ENCODE measurements around the gene PROM2.

Gene PROM2

DNA sequence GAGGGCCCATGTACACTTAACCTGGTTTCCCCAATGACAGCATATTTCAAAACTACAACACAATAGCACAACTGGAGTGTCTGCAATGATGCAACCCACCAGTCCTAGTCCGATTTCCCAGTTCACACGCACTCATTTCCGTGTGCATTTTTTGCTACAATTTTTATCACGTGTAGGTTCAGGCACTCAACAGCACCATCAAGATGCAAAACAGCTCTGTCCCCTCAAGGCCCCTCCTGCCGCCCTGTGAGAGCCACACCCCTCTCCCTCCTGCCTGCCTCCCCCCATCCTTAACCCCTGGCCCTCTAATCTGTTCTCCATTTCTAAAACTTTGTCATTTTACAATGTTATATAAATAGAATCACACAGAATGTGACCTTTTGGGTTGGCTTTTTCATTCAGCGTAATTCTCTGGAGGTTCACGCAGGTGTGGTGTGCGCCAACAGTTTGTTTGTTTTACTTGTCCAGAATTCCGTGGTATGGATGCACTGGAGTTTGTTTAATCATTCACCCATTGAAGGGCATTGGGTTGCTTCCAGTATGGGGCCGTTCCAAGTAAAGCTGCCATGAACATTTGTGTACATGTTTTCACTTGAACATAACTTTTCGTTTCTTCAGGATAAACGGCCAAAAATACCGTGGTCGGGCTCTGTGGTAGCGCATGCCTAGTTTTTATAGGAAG, 31.3 kb downstream of the PROM2 start:
- TF ChIP-seq CTCF (IDR thresholded peaks at IDR 0.05; ENCODE audit: low read depth, low read length) = no peak
- peak in 1 of 2 donors; percentile 18 for DNase-seq (ENCODE audit: low read depth in 2 of 2)
- H3K4me3 ChIP-seq (replicated peaks in 1 of 2; ENCODE audit: low read depth in 2 of 2, low read length in 2 of 2) = no peak overlapping the region

GRCh38 chr2:95306336-95306895, 32.2 kb downstream of the PROM2 start:
- TF ChIP-seq CTCF (IDR thresholded peaks at IDR 0.05; ENCODE audit: low read depth, low read length) = no peak
- no peak for DNase-seq (ENCODE audit: low read depth in 2 of 2)
- H3K4me3 ChIP-seq (replicated peaks in 1 of 2; ENCODE audit: low read depth in 2 of 2, low read length in 2 of 2) = no peak overlapping the region

GRCh38 chr2:95307036-95307435, 32.8 kb downstream of the PROM2 start:
- no peak overlapping the region for H3K4me3 ChIP-seq (replicated peaks in 1 of 2; ENCODE audit: low read depth in 2 of 2, low read length in 2 of 2)
- DNase-seq (ENCODE audit: low read depth in 2 of 2) = no peak
- TF ChIP-seq CTCF (IDR thresholded peaks at IDR 0.05; ENCODE audit: low read depth, low read length) = no peak

DNA sequence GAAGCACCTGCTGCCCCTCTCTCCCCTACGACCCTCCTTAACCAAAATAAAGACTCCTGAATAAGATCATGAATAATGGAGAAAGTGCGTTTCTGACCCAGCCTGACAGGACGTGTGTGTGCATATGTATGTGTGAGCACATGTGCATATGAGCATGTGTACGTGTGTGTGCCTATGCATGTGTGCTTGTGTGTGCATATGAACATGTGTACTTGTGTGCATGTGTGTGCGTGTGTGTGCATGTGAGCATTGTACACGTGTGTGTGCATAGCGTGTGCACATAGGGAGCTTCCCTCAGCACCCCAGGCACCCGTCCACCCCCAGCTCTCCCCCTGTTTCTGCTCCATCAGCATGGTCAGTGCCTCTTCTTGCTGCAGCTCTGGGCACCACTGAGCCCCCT, 33.6 kb downstream of the PROM2 start:
- no peak for DNase-seq (ENCODE audit: low read depth in 2 of 2)
- no peak for TF ChIP-seq CTCF (IDR thresholded peaks at IDR 0.05; ENCODE audit: low read depth, low read length)

GRCh38 chr2:95308426-95308990, 34.3 kb downstream of the PROM2 start:
- TF ChIP-seq CTCF (IDR thresholded peaks at IDR 0.05; ENCODE audit: low read depth, low read length) = no peak
- no peak for DNase-seq (ENCODE audit: low read depth in 2 of 2)
- no peak overlapping the region for H3K4me3 ChIP-seq (replicated peaks in 1 of 2; ENCODE audit: low read depth in 2 of 2, low read length in 2 of 2)

More for the DNA sequence above, 33.6 kb downstream of the PROM2 start:
- H3K4me3 ChIP-seq (replicated peaks in 1 of 2; ENCODE audit: low read depth in 2 of 2, low read length in 2 of 2) = no peak overlapping the region

DNA sequence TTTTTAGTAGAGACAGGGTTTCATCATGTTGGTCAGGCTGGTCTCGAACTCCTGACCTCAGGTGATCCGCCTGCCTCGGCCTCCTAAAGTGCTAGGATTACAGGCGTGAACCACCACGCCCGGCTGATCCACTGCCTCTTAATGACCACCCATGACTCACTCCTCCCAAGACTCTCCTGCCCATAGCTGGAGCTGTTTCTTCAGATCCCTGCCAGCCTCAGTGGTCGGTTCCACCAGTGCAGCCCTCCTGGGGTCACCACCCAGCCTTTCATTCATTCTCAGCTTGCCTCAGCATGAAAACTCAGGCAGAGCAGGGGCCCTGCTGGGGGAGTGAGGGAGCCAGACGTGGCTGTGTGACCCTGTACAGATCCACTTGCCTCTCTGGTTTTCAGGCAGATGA, 35.4 kb downstream of the PROM2 start:
- H3K4me3 ChIP-seq (replicated peaks in 1 of 2; ENCODE audit: low read depth in 2 of 2, low read length in 2 of 2) = no peak overlapping the region
- TF ChIP-seq CTCF (IDR thresholded peaks at IDR 0.05; ENCODE audit: low read depth, low read length) = no peak
- no peak for DNase-seq (ENCODE audit: low read depth in 2 of 2)

Data from cardiac fibroblast (primary cell).